ENCODE measurements around the gene LRP5.
"Not testable (repeated sequence)": the region's sequence is repeated elsewhere in the genome, so short reads cannot be mapped to it uniquely, and the experiment has no call there.

LRP5 gene

GRCh38 chr11:68446046-68446725, 133.8 kb downstream of the LRP5 start:
- Histone ChIP-seq H3K4me3 (ENCODE audit: severe bottlenecking) (no peak overlapping the region), H3K36me3 (ENCODE audit: low read depth) (peaks cover 20% of the 10 kb centered on the region), H3K4me1 (ENCODE audit: insufficient read depth, poor library complexity, severe bottlenecking) (no peaks in the 10 kb centered on the region), H3K27ac (ENCODE audit: poor library complexity, severe bottlenecking) (no peak overlapping the region), H3K27me3 (ENCODE audit: insufficient read depth, poor library complexity, severe bottlenecking) (no peaks in the 10 kb centered on the region), H3K9me3 (ENCODE audit: severe bottlenecking) (no peaks in the 10 kb centered on the region)
- TF ChIP-seq CTCF (IDR thresholded peaks at IDR 0.05; ENCODE audit: poor library complexity, severe bottlenecking): no peak
- no peak for DNase-seq (ENCODE audit: low spot score)
- no peak for ATAC-seq (ENCODE audit: low read depth)

GRCh38 chr11:68447015-68447801, 134.8 kb downstream of the LRP5 start:
- Histone ChIP-seq H3K9me3 (ENCODE audit: severe bottlenecking) (no peaks in the 10 kb centered on the region), H3K27me3 (ENCODE audit: insufficient read depth, poor library complexity, severe bottlenecking) (no peaks in the 10 kb centered on the region), H3K27ac (ENCODE audit: poor library complexity, severe bottlenecking) (no peak overlapping the region), H3K36me3 (ENCODE audit: low read depth) (peaks cover 13% of the 10 kb centered on the region), H3K4me3 (ENCODE audit: severe bottlenecking) (no peak overlapping the region), H3K4me1 (ENCODE audit: insufficient read depth, poor library complexity, severe bottlenecking) (no peaks in the 10 kb centered on the region)
- TF ChIP-seq CTCF (IDR thresholded peaks at IDR 0.05; ENCODE audit: poor library complexity, severe bottlenecking): peak; percentile 90
- DNase-seq (ENCODE audit: low spot score) (no peak), ATAC-seq (ENCODE audit: low read depth) (peak; percentile 89)

DNA sequence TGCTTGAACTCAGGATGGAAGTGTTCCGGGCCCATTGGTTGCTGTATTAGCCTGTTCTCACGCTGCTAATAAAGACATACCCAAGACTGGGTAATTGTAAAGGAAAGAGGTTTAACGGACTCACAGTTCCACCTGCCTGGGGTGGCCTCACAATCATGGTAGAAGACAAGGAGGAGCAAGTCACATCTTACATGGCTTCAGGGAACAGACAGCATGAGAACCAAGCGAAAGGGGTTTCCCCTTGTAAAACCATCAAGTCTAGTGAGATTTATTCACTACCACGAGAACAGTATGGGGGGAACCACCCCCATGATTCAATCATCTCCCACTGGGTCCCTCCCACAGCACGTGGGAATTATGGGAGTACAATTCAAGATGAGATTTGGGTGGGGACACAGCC, 135.5 kb downstream of the LRP5 start:
- not testable (repeated sequence) for H3K9me3 ChIP-seq (ENCODE audit: severe bottlenecking); DNase-seq (ENCODE audit: low spot score); H3K27me3 ChIP-seq (ENCODE audit: insufficient read depth, poor library complexity, severe bottlenecking); ATAC-seq (ENCODE audit: low read depth); H3K4me1 ChIP-seq (ENCODE audit: insufficient read depth, poor library complexity, severe bottlenecking); H3K27ac ChIP-seq (ENCODE audit: poor library complexity, severe bottlenecking); H3K4me3 ChIP-seq (ENCODE audit: severe bottlenecking)
- peaks cover 13% of the 10 kb centered on the region for H3K36me3 ChIP-seq (ENCODE audit: low read depth)

DNA sequence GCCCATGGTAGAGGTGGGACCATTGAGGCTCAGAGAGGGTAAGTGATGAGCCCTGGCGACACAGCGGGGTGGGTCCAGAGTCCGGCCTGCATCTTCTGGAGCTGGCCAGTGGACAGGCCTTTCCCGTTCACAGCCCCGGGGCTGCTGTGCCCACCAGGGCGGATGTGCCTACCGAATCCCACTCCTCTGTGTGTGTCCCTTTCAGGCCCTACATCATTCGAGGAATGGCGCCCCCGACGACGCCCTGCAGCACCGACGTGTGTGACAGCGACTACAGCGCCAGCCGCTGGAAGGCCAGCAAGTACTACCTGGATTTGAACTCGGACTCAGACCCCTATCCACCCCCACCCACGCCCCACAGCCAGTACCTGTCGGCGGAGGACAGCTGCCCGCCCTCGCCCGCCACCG, 136.2 kb downstream of the LRP5 start:
- DNase-seq (ENCODE audit: low spot score) (no peak), ATAC-seq (ENCODE audit: low read depth) (no peak)
- H3K36me3 ChIP-seq (ENCODE audit: low read depth): peaks cover 13% of the 10 kb centered on the region
- H3K27me3 ChIP-seq (ENCODE audit: insufficient read depth, poor library complexity, severe bottlenecking): no peaks in the 10 kb centered on the region
- no peak overlapping the region for H3K4me3 ChIP-seq (ENCODE audit: severe bottlenecking)
- no peak for TF ChIP-seq CTCF (IDR thresholded peaks at IDR 0.05; ENCODE audit: poor library complexity, severe bottlenecking)
- no peaks in the 10 kb centered on the region for H3K9me3 ChIP-seq (ENCODE audit: severe bottlenecking)
- H3K4me1 ChIP-seq (ENCODE audit: insufficient read depth, poor library complexity, severe bottlenecking): no peaks in the 10 kb centered on the region
- H3K27ac ChIP-seq (ENCODE audit: poor library complexity, severe bottlenecking): no peak overlapping the region

DNA sequence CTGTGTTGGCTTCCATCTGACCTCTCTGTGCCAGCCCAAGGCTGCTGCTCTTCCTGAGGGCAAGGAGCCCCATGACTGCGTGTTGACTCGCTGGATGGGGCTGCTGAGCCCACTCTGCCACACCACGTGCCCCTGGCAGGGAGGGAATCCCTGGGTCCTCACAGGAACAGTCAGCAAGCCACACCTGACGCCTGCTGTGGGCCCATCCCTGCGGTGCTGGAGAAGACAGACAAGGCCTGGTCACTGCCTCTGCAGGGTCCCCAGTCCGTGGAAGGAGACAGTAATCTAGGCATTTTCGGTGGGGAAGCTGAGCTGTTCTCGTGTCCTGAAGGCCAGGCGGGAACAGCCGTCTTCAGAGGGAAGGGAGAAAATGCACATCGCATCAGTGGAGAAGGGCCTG, 137.6 kb downstream of the LRP5 start:
- H3K27ac ChIP-seq (ENCODE audit: poor library complexity, severe bottlenecking): no peak overlapping the region
- DNase-seq (ENCODE audit: low spot score): no peak
- no peaks in the 10 kb centered on the region for H3K4me1 ChIP-seq (ENCODE audit: insufficient read depth, poor library complexity, severe bottlenecking)
- no peak for TF ChIP-seq CTCF (IDR thresholded peaks at IDR 0.05; ENCODE audit: poor library complexity, severe bottlenecking)
- H3K9me3 ChIP-seq (ENCODE audit: severe bottlenecking): no peaks in the 10 kb centered on the region
- H3K27me3 ChIP-seq (ENCODE audit: insufficient read depth, poor library complexity, severe bottlenecking): no peaks in the 10 kb centered on the region
- H3K4me3 ChIP-seq (ENCODE audit: severe bottlenecking): no peak overlapping the region
- no peak for ATAC-seq (ENCODE audit: low read depth)
- peaks cover 13% of the 10 kb centered on the region for H3K36me3 ChIP-seq (ENCODE audit: low read depth)

All from RWPE2 (cell line).